ENCODE results near the gene EIF2A. TPM values are rescaled to one million over a fixed set of nuclear protein-coding genes. Genes with fewer than 3 reads are reported as not detected.

Gene EIF2A
- polyA plus RNA-seq, 2 of the 4 experiments (the other 2 are of a cell fraction) = 105 to 141 TPM

GRCh38 chr3:150609988-150610387, 63.4 kb downstream of the EIF2A start:
- ATAC-seq = no peak
- CTCF ChIA-PET = no interaction called here
- POLR2A ChIA-PET = no interaction called here
- Histone ChIP-seq H3K9me3 (no peaks in the 10 kb centered on the region), H3K4me2 (no peak overlapping the region), H3K4me3 (no peak overlapping the region), H3K4me1 (peaks cover 14% of the 10 kb centered on the region; the same call in 2 of the 3 replicates), H3K27ac (no peak overlapping the region)
- FAIRE-seq = no peak
- TF ChIP-seq E2F6 (IDR thresholded peaks at IDR 0.05; ENCODE audit: borderline replicate concordance, low read depth) (no peak), NR3C1 (IDR thresholded peaks at IDR 0.05) (no peak), ATOH8 (CRISPR knock-in tag; IDR thresholded peaks at IDR 0.05; ENCODE audit: low read depth) (no peak), PHF8 (IDR thresholded peaks at IDR 0.05; ENCODE audit: borderline replicate concordance, low read depth) (no peak), JUNB (IDR thresholded peaks at IDR 0.05) (no peak)
- TF ChIP-seq, protein P1, sequence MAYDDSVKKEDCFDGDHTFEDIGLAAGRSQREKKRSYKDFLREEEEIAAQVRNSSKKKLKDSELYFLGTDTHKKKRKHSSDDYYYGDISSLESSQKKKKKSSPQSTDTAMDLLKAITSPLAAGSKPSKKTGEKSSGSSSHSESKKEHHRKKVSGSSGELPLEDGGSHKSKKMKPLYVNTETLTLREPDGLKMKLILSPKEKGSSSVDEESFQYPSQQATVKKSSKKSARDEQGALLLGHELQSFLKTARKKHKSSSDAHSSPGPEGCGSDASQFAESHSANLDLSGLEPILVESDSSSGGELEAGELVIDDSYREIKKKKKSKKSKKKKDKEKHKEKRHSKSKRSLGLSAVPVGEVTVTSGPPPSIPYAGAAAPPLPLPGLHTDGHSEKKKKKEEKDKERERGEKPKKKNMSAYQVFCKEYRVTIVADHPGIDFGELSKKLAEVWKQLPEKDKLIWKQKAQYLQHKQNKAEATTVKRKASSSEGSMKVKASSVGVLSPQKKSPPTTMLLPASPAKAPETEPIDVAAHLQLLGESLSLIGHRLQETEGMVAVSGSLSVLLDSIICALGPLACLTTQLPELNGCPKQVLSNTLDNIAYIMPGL (CRISPR knock-in tag; IDR thresholded peaks at IDR 0.05; ENCODE audit: borderline replicate concordance) = no peak
- DNase-seq (ENCODE audit: low read depth in 1 of 2, low spot score in 1 of 2) = no peak
- WGBS (ENCODE audit: missing lambda C conversion rate) = 0% methylated on average over 1 of the region's 1 CpG

- FAIRE-seq = no peak
- Histone ChIP-seq H3K27ac (no peak overlapping the region), H3K4me2 (no peak overlapping the region), H3K4me3 (no peak overlapping the region), H3K9me3 (no peaks in the 10 kb centered on the region), H3K4me1 (peaks cover 7% of the 10 kb centered on the region; the same call in 2 of the 3 replicates)
- 33% methylated on average over 1 of the region's 1 CpG for WGBS (ENCODE audit: missing lambda C conversion rate)
- DNase-seq (ENCODE audit: low read depth in 1 of 2, low spot score in 1 of 2) = no peak
- no peak for ATAC-seq
- ChIA-PET POLR2A (interaction anchor here (1.0 kb wide), 1 partner anchor 8 kb away, joined by 4 read pairs; the partner anchor contains the start of gene SELENOT), CTCF (interaction anchor here (0.6 kb wide), 1 partner anchor 466 kb away, joined by 3 read pairs; no protein-coding TSS in a partner anchor)
- no peak for TF ChIP-seq PBX3 (IDR thresholded peaks at IDR 0.05)
- 0 out of 4 replicates have a peak, but pooled peaks of 1 of the 2 experiments have one; percentile 27 for TF ChIP-seq CEBPB (IDR thresholded peaks at IDR 0.05)
These were observed 64.2 kb downstream of the EIF2A start for GRCh38 chr3:150610785-150611184.

DNA sequence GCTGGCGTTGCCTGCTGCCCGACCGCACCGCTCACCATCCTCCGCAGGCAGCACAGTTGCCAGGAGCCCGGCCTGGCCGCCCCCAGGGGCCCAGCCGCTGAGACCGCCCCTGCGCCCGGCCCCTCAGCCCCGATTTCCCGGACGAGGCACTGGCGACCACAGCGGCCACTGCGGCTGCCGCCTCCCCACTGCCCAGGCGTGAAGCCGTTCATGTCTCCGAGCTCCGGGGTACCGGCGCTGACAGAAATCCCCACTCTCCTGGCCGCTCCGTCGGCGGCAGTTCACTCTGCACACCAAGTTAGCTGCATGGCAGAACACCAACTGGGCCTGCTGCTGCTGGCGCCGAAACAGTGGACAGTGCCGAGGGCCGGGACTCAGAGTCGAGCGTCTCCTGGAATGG, 65.1 kb downstream of the EIF2A start:
- Histone ChIP-seq H3K9me3 (no peaks in the 10 kb centered on the region), H3K4me1 (peaks cover 7% of the 10 kb centered on the region; the same call in 2 of the 3 replicates), H3K4me3 (no peak overlapping the region), H3K27ac (no peak overlapping the region), H3K4me2 (no peak overlapping the region)
- ChIA-PET CTCF (interaction anchor here (0.7 to 1.0 kb wide), 2 partner anchors 17 to 24 kb away, joined by 3 read pairs; no protein-coding TSS in a partner anchor), POLR2A (interaction anchor here (1.0 kb wide), 1 partner anchor 9 kb away, joined by 4 read pairs; the partner anchor contains the start of gene SELENOT)
- ATAC-seq (no peak), FAIRE-seq (no peak), DNase-seq (ENCODE audit: low read depth in 1 of 2, low spot score in 1 of 2) (no peak)
- WGBS (ENCODE audit: missing lambda C conversion rate) = 96% methylated on average over 16 of the region's 34 CpGs
- TF ChIP-seq POLR2A (IDR thresholded peaks at IDR 0.05; ENCODE audit: low read length) = no peak
- TF ChIP-seq MAX (IDR thresholded peaks at IDR 0.05) = no peak
- no peak for TF ChIP-seq RAD21 (conservative IDR thresholded peaks at IDR 0.05 in 1 of 2, IDR thresholded peaks at IDR 0.05 in 1 of 2)

DNA sequence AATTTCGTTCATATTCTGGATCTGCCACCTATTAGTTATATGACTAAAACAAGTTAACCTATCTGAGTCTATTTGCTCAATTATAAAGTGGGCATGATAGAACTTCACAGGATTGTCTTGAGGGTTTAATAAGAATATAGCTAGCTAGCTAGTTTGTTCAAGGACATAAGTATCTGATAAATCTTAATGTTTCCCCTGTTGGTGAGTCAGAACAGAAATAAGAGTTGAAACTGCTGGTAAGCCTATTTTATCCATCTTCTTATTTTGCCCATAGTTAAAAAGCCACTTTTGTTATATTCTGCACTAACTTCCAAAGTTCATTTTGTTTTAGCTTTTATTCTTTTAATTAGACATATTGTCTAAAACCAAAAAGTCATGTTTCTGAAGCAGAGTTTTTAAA, 65.9 kb downstream of the EIF2A start:
- Histone ChIP-seq H3K27ac (no peak overlapping the region), H3K4me3 (no peak overlapping the region), H3K9me3 (no peaks in the 10 kb centered on the region), H3K4me1 (peaks cover 7% of the 10 kb centered on the region; the same call in 2 of the 3 replicates), H3K4me2 (no peak overlapping the region)
- 86% methylated on average over 1 of the region's 1 CpG for WGBS (ENCODE audit: missing lambda C conversion rate)
- no peak for FAIRE-seq
- POLR2A ChIA-PET = no interaction called here
- no peak for ATAC-seq
- CTCF ChIA-PET = no interaction called here
- no peak for DNase-seq (ENCODE audit: low read depth in 1 of 2, low spot score in 1 of 2)
- no peak for TF ChIP-seq CBX8 (IDR thresholded peaks at IDR 0.05)
- TF ChIP-seq RNF2 (IDR thresholded peaks at IDR 0.05; ENCODE audit: borderline replicate concordance, low read depth) = no peak
- TF ChIP-seq BHLHE40 (IDR thresholded peaks at IDR 0.05; ENCODE audit: low read depth, low read length) = no peak
- no peak for TF ChIP-seq CTCF (IDR thresholded peaks at IDR 0.05)
- no peak for TF ChIP-seq FOXS1 (CRISPR knock-in tag; IDR thresholded peaks at IDR 0.05)
- no peak for TF ChIP-seq ZC3H11A (IDR thresholded peaks at IDR 0.05)
- no peak for TF ChIP-seq FOSB (CRISPR knock-in tag; IDR thresholded peaks at IDR 0.05)
- no peak for TF ChIP-seq ZFP36 (IDR thresholded peaks at IDR 0.05; ENCODE audit: borderline replicate concordance, partially characterized antibody)
- TF ChIP-seq HEYL (CRISPR knock-in tag; IDR thresholded peaks at IDR 0.05) = no peak
- no peak for TF ChIP-seq TFCP2L1 (CRISPR knock-in tag; IDR thresholded peaks at IDR 0.05)
- no peak for TF ChIP-seq CEBPB (IDR thresholded peaks at IDR 0.05)
- no peak for TF ChIP-seq ELK1 (IDR thresholded peaks at IDR 0.05; ENCODE audit: low read depth, low read length)
